MM.1S (cell line): ENCODE measurements around the gene PLA2G6.

Source experiments
- DNase-seq: peaks from one replicate; pipeline ENCODE4 v3.0.0-alpha.2; 2015
- H2AFZ ChIP-seq: fragments of 300-600 bp; sonication (generic); 2 replicates; pipeline ENCODE4 v1.6.0; 2016; ENCODE audit warnings: antibody characterized with exemption, low read length
- H3F3A ChIP-seq: fragments of 300-600 bp; sonication (generic); 2 replicates; pipeline ENCODE4 v1.6.1; 2016; ENCODE audit warnings: mild to moderate bottlenecking, antibody characterized with exemption, low read length, moderate library complexity, mixed read lengths; ENCODE audit not compliant: insufficient read depth
- H3K27ac ChIP-seq: fragments of 300-600 bp; sonication (generic); 2 replicates; pipeline ENCODE4 v1.5.1; 2016; ENCODE audit warnings: mild to moderate bottlenecking, low read length
- H3K27me3 ChIP-seq: fragments of 300-600 bp; sonication (generic); replicated peaks from 2 replicates; pipeline ENCODE4 v1.6.0; 2016; ENCODE audit warnings: low read length; ENCODE audit not compliant: insufficient read depth
- H3K36me3 ChIP-seq: fragments of 300-600 bp; sonication (generic); replicated peaks from 2 replicates; pipeline ENCODE4 v1.6.1; 2016; ENCODE audit warnings: mild to moderate bottlenecking, low read length, mixed read lengths; ENCODE audit not compliant: insufficient read depth
- H3K4me1 ChIP-seq: fragments of 300-600 bp; sonication (generic); 2 replicates; pipeline ENCODE4 v1.6.1; 2016; ENCODE audit warnings: low read length, mixed read lengths
- H3K4me2 ChIP-seq: fragments of 300-600 bp; sonication (generic); 2 replicates; pipeline ENCODE4 v1.6.0; 2016; ENCODE audit warnings: low read depth, low read length
- H3K4me3 ChIP-seq: fragments of 300-600 bp; sonication (generic); 2 replicates; pipeline ENCODE4 v1.5.1; 2016; ENCODE audit warnings: low read length, mixed read lengths
- H3K79me2 ChIP-seq: fragments of 300-600 bp; sonication (generic); 2 replicates; pipeline ENCODE4 v1.6.1; 2016; ENCODE audit warnings: mixed run types, low read length, mixed read lengths
- H3K9ac ChIP-seq: fragments of 300-600 bp; sonication (generic); 2 replicates; pipeline ENCODE4 v1.6.1; 2016; ENCODE audit warnings: low read length, mixed read lengths
- H3K9me2 ChIP-seq: fragments of 300-600 bp; sonication (generic); replicated peaks from 2 replicates; pipeline ENCODE4 v1.6.1; 2016; ENCODE audit warnings: mild to moderate bottlenecking, low read length, mixed read lengths; ENCODE audit not compliant: insufficient read depth
- H3K9me3 ChIP-seq: fragments of 300-600 bp; sonication (generic); replicated peaks from 2 replicates; pipeline ENCODE4 v1.6.1; 2016; ENCODE audit warnings: mild to moderate bottlenecking, low read length, mixed read lengths; ENCODE audit not compliant: insufficient read depth
- H4K20me1 ChIP-seq: fragments of 300-600 bp; sonication (generic); 2 replicates; pipeline ENCODE4 v1.6.1; 2016; ENCODE audit warnings: mild to moderate bottlenecking, low read length, moderate library complexity, mixed read lengths; ENCODE audit not compliant: insufficient read depth
- EZH2 ChIP-seq: fragments of 300-600 bp; sonication (generic); optimal IDR thresholded peaks from 2 replicates; pipeline ENCODE3; 2017; ENCODE audit warnings: low read depth, mild to moderate bottlenecking, antibody characterized with exemption, low read length, mixed read lengths
- EZH2phosphoT487 ChIP-seq: fragments of 300-600 bp; sonication (generic); IDR thresholded peaks from 2 replicates; pipeline ENCODE4 v1.6.1; 2018; ENCODE audit warnings: antibody characterized with exemption, low read length
- TF ChIP-seq, protein P1 (sequence below): fragments of 300-600 bp; sonication (generic); IDR thresholded peaks from 2 replicates; pipeline ENCODE4 v1.5.1; 2016; ENCODE audit warnings: antibody characterized with exemption, low read length, mixed read lengths

Gene PLA2G6

DNA sequence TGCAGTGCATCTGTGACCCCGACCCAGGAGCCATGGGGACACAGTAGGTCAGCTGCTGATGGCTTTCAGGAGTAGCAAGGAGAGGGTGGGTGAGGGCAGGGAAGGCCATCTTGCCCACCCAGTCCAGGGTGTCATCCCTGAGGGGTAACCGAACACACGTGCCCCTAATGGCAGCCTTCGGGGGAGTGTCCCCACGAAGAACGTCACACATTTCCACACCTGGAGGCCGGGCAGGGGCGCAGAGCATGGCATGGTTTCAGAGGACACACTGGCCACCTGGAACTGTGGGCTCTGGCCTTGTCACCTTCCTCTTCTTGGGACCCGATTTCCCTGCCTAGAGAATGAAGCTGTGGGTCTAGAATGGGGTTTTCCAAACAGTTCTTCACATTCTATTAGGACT, 51.8 kb downstream of the PLA2G6 start:
- no peaks in the 10 kb centered on the region for H3K27me3 ChIP-seq
- H3K36me3 ChIP-seq = no peaks in the 10 kb centered on the region
- no peaks in the 10 kb centered on the region for H3K9me2 ChIP-seq
- H2AFZ ChIP-seq = no peak overlapping the region
- H3K9ac ChIP-seq = no peak overlapping the region
- H3K4me1 ChIP-seq = no peaks in the 10 kb centered on the region
- no peak overlapping the region for H3K4me3 ChIP-seq
- TF ChIP-seq EZH2phosphoT487 (no peak), EZH2 (no peak)
- TF ChIP-seq, protein P1, sequence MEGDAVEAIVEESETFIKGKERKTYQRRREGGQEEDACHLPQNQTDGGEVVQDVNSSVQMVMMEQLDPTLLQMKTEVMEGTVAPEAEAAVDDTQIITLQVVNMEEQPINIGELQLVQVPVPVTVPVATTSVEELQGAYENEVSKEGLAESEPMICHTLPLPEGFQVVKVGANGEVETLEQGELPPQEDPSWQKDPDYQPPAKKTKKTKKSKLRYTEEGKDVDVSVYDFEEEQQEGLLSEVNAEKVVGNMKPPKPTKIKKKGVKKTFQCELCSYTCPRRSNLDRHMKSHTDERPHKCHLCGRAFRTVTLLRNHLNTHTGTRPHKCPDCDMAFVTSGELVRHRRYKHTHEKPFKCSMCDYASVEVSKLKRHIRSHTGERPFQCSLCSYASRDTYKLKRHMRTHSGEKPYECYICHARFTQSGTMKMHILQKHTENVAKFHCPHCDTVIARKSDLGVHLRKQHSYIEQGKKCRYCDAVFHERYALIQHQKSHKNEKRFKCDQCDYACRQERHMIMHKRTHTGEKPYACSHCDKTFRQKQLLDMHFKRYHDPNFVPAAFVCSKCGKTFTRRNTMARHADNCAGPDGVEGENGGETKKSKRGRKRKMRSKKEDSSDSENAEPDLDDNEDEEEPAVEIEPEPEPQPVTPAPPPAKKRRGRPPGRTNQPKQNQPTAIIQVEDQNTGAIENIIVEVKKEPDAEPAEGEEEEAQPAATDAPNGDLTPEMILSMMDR = no peak
- H3K79me2 ChIP-seq = no peaks in the 10 kb centered on the region
- no peak for DNase-seq
- H4K20me1 ChIP-seq = no peaks in the 10 kb centered on the region
- H3F3A ChIP-seq = no peaks in the 10 kb centered on the region
- H3K4me2 ChIP-seq = no peak overlapping the region
- no peaks in the 10 kb centered on the region for H3K9me3 ChIP-seq
- no peak overlapping the region for H3K27ac ChIP-seq

DNA sequence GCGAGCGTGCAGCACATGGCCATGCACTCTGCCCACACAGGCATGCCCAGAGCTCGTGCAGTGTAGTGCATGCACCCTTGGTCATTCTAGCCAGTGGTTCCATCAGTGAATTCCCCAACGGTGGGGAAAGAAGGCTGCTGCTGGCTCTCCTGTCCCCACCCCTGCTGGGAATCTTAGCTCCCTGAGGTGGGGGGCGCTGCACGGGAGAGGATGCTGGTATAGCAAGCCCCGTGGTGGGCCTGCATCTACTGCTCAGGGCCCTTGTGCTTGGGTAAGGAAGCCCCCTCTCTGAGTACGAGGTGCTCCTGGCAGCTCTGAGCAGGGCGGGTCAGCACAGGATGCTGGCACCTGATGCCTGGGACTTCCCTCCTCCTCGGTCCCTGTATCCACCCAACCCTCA, 52.6 kb downstream of the PLA2G6 start:
- H3K9me2 ChIP-seq = no peaks in the 10 kb centered on the region
- TF ChIP-seq EZH2phosphoT487 = no peak
- TF ChIP-seq, protein P1 = no peak
- no peak for TF ChIP-seq EZH2
- H3K4me1 ChIP-seq = no peaks in the 10 kb centered on the region
- no peaks in the 10 kb centered on the region for H4K20me1 ChIP-seq
- no peak overlapping the region for H3K27ac ChIP-seq
- H3K4me2 ChIP-seq = no peak overlapping the region
- no peaks in the 10 kb centered on the region for H3K79me2 ChIP-seq
- no peaks in the 10 kb centered on the region for H3K27me3 ChIP-seq
- H3F3A ChIP-seq = no peaks in the 10 kb centered on the region
- no peaks in the 10 kb centered on the region for H3K36me3 ChIP-seq
- H3K9ac ChIP-seq = no peak overlapping the region
- DNase-seq = no peak
- no peak overlapping the region for H3K4me3 ChIP-seq
- H3K9me3 ChIP-seq = no peaks in the 10 kb centered on the region
- no peak overlapping the region for H2AFZ ChIP-seq

DNA sequence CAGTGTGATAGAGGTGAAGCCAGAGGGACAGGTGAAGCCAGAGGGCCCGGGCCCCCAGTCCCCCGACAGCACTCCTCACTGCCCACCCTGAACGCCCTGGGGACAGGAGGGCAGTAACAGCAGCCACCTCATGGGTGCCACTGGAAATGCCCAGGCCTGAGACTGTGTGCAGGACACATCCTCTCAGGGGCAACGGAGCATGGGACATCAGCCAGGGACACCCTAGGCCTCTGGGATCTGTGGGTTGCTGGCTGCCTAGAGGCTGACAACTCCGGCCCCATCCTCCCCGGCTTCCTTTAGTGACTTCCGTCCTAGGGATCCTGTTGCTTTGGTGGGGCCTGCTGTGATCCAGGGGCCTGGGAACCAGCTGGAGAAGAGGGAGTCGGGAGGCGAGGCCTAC, 53.8 kb downstream of the PLA2G6 start:
- Histone ChIP-seq H3K9me2 (no peaks in the 10 kb centered on the region), H3K79me2 (no peaks in the 10 kb centered on the region), H3K27ac (no peak overlapping the region), H3K9ac (no peak overlapping the region), H3K36me3 (no peaks in the 10 kb centered on the region), H3K4me1 (no peaks in the 10 kb centered on the region), H3K4me3 (no peak overlapping the region), H3K27me3 (no peaks in the 10 kb centered on the region), H4K20me1 (no peaks in the 10 kb centered on the region), H2AFZ (no peak overlapping the region), H3K4me2 (no peak overlapping the region), H3K9me3 (no peaks in the 10 kb centered on the region), H3F3A (no peaks in the 10 kb centered on the region)
- no peak for DNase-seq
- TF ChIP-seq EZH2 = no peak
- TF ChIP-seq, protein P1 = no peak
- no peak for TF ChIP-seq EZH2phosphoT487
